Measurements from ENCODE around the gene ZNF783. TPM values are rescaled to one million over a fixed set of nuclear protein-coding genes. Genes with fewer than 3 reads are reported as not detected.
A peak's percentile ranks its signal among the peaks of the same experiment; 100 is the strongest.

The ZNF783 gene
- total and polyA plus RNA-seq, 9 of the 15 experiments (the other 6 are each of a cell fraction or from before 2014, with no cell fraction given), result 0.66 to 11.2 (median 5.4) TPM

GRCh38 chr7:149261829-149262617, at the start of gene ZNF783 (continued):
- 0 out of 4 replicates have a peak, but pooled peaks have one; percentile 30 to 42 for TF ChIP-seq UBTF (IDR thresholded peaks at IDR 0.05; ENCODE audit: borderline replicate concordance in 1 of 2, low read depth in 2 of 2, low read length in 2 of 2)
- TF ChIP-seq MBD2 (IDR thresholded peaks at IDR 0.05; ENCODE audit: borderline replicate concordance, low read depth), result no peak
- TF ChIP-seq ZBTB43 (CRISPR knock-in tag; IDR thresholded peaks at IDR 0.05), result no peak
- no peak for TF ChIP-seq ZNF79 (CRISPR knock-in tag; IDR thresholded peaks at IDR 0.05; ENCODE audit: low read depth)
- TF ChIP-seq CREM (IDR thresholded peaks at IDR 0.05; ENCODE audit: low read depth), result peak; percentile 38; the same call in 1 of the 2 replicates
- no peak for TF ChIP-seq MCM5 (IDR thresholded peaks at IDR 0.05; ENCODE audit: low read depth)
- TF ChIP-seq MLLT1 (IDR thresholded peaks at IDR 0.05), result no peak
- TF ChIP-seq ZKSCAN3 (CRISPR knock-in tag; IDR thresholded peaks at IDR 0.05), result no peak
- TF ChIP-seq ATF7 (IDR thresholded peaks at IDR 0.05), result peak; percentile 41; the same call in 1 of the 2 replicates
- TF ChIP-seq NFATC3 (IDR thresholded peaks at IDR 0.05), result no peak
- TF ChIP-seq TARDBP (IDR thresholded peaks at IDR 0.05), result peak; percentile 81
- no peak for TF ChIP-seq GABPB2 (CRISPR knock-in tag; conservative IDR thresholded peaks at IDR 0.05)
- no peak for TF ChIP-seq ZNF764 (CRISPR knock-in tag; IDR thresholded peaks at IDR 0.05; ENCODE audit: low read depth)
- peak; percentile 37 for TF ChIP-seq GABPA (tag; conservative IDR thresholded peaks at IDR 0.05; ENCODE audit: low read depth)
- TF ChIP-seq TBL1XR1 (IDR thresholded peaks at IDR 0.05; ENCODE audit: low read length in 2 of 2), result no peak
- no peak for TF ChIP-seq THAP12 (CRISPR knock-in tag; IDR thresholded peaks at IDR 0.05)
- TF ChIP-seq PCBP2 (IDR thresholded peaks at IDR 0.05; ENCODE audit: low read depth, low read length, poor library complexity, severe bottlenecking), result no peak
- TF ChIP-seq CHAMP1 (IDR thresholded peaks at IDR 0.05), result no peak
